ENCODE data around the gene KAZN.

KAZN gene

GRCh38 chr1:14912839-14913481 lies 314.5 kb downstream of the KAZN start:
- no peak overlapping the region for H3K4me3 ChIP-seq (ENCODE audit: low read depth, low read length)
- TF ChIP-seq CTCF (IDR thresholded peaks at IDR 0.05; ENCODE audit: low read depth, low read length) = no peak

GRCh38 chr1:14913482-14914177 lies 315.1 kb downstream of the KAZN start:
- no peak overlapping the region for H3K4me3 ChIP-seq (ENCODE audit: low read depth, low read length)
- no peak for TF ChIP-seq CTCF (IDR thresholded peaks at IDR 0.05; ENCODE audit: low read depth, low read length)

- H3K4me3 ChIP-seq (ENCODE audit: low read depth, low read length) = no peak overlapping the region
- no peak for TF ChIP-seq CTCF (IDR thresholded peaks at IDR 0.05; ENCODE audit: low read depth, low read length)
Observed at GRCh38 chr1:14914351-14914988, 316.0 kb downstream of the KAZN start.

DNA sequence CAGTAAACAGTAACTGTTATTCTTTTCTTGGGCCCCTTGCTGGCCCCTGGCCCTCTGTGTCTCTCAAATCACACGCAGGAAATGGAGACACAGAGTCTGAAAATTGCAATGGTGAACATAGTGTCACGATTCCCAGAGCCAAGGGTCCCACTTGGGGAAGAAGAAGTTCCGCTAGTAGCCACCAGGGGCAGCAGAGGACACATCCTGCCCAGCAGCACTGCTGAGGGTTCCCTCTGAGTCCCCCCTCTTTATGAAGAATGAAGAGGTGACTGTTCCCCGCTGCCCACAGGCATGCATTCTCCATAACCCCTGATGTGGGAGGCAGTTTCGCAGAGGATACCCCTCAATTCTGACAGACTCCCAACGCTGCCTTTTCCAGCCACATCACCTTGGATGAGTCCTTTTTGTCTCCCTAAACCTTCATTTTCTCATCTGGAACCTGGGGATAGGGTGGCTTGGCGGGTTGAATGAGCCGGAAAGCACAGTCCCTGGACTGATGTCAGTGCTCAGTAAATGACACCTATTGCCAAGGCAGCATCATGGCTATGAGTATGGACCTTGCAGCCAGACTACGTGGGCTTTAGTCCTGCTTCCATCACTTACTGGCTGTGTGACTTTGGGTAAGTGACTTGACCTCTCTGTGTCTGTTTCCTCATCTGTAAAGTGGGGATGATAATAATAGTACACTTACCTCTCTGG lies 317.0 kb downstream of the KAZN start:
- TF ChIP-seq CTCF (IDR thresholded peaks at IDR 0.05; ENCODE audit: low read depth, low read length) = peak; percentile 94
- H3K4me3 ChIP-seq (ENCODE audit: low read depth, low read length) = no peak overlapping the region

- TF ChIP-seq CTCF (IDR thresholded peaks at IDR 0.05; ENCODE audit: low read depth, low read length) = no peak
- no peak overlapping the region for H3K4me3 ChIP-seq (ENCODE audit: low read depth, low read length)
Observed at GRCh38 chr1:14919289-14919688, 320.8 kb downstream of the KAZN start.

DNA sequence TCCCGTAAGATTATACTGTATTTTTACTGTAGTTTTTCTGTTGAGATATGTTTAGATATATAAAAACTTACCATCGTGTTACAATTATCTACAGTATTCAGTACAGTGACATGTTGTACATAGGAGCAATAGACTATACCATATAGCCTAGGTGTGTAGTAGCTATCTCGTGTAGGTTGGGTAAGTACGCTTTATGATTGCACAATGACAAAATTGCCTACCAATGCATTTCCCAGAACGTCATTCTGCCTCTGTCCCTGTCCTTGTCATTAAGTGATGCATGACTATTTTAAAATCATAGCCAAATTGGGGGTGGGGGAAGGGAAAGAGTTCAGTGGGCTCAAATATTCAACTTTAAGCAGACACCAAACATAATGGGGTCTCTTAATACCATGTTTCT lies 321.3 kb downstream of the KAZN start:
- H3K4me3 ChIP-seq (ENCODE audit: low read depth, low read length) = no peak overlapping the region
- no peak for TF ChIP-seq CTCF (IDR thresholded peaks at IDR 0.05; ENCODE audit: low read depth, low read length)
